RWPE1 (cell line): ENCODE data around the gene TBX5.

Experiments
- CTCF ChIA-PET: fragments of 350-600 bp; sonication (Branson Sonifier 250); formaldehyde crosslinking; extraction: SDS; loops from one replicate; lab custom pipeline; 2021; lab: Yijun Ruan, JAX
- POLR2A ChIA-PET: fragments of 400-600 bp; formaldehyde crosslinking; extraction: SDS; loops from one replicate; lab custom pipeline; 2020; ENCODE audit warnings: antibody characterized with exemption; ENCODE audit not compliant: low non-redundant PET; lab: Yijun Ruan, JAX
- DNase-seq: peaks from one replicate; pipeline ENCODE4 v3.0.0; 2012; ENCODE audit warnings: low spot score
- H3K27ac ChIP-seq: fragments of 450-650 bp; 2 replicates; pipeline ENCODE4 v1.5.1; 2017
- CTCF ChIP-seq: fragments of 450-650 bp; conservative IDR thresholded peaks from 2 replicates; pipeline ENCODE4 v1.5.1; 2017; ENCODE audit warnings: low read depth, mild to moderate bottlenecking

The TBX5 gene

GRCh38 chr12:114344831-114345230 is 61.1 kb downstream of the TBX5 start:
- ChIA-PET CTCF (interaction anchor here (0.7 kb wide), 2 partner anchors 45 to 949 kb away, joined by 3 to 6 read pairs; no protein-coding TSS in a partner anchor), POLR2A (no interaction called here)
- no peak for DNase-seq
- H3K27ac ChIP-seq: no peak overlapping the region
- TF ChIP-seq CTCF: no peak

- ChIA-PET POLR2A (no interaction called here), CTCF (interaction anchor here (0.7 kb wide), 1 partner anchor 950 kb away, joined by 3 read pairs; no protein-coding TSS in a partner anchor)
- DNase-seq: no peak
- TF ChIP-seq CTCF: no peak
- no peak overlapping the region for H3K27ac ChIP-seq
Observed at GRCh38 chr12:114344303-114344663, 61.7 kb downstream of the TBX5 start.

- no peak for DNase-seq
- TF ChIP-seq CTCF: no peak
- ChIA-PET POLR2A (no interaction called here), CTCF (interaction anchor here (0.6 kb wide), 2 partner anchors 21 to 76 kb away, joined by 3 read pairs; no protein-coding TSS in a partner anchor)
- no peak overlapping the region for H3K27ac ChIP-seq
Observed at GRCh38 chr12:114343585-114344302, 62.2 kb downstream of the TBX5 start.

- no peak overlapping the region for H3K27ac ChIP-seq
- no peak for DNase-seq
- ChIA-PET CTCF (no interaction called here), POLR2A (no interaction called here)
- no peak for TF ChIP-seq CTCF
Observed at GRCh38 chr12:114342656-114343055, 63.3 kb downstream of the TBX5 start.

GRCh38 chr12:114341635-114342034 is 64.3 kb downstream of the TBX5 start:
- ChIA-PET POLR2A (no interaction called here), CTCF (interaction anchor here (0.5 kb wide), 1 partner anchor 17 kb away, joined by 6 read pairs; no protein-coding TSS in a partner anchor)
- no peak overlapping the region for H3K27ac ChIP-seq
- DNase-seq: no peak
- TF ChIP-seq CTCF: no peak

GRCh38 chr12:114340231-114340630 is 65.7 kb downstream of the TBX5 start:
- TF ChIP-seq CTCF: no peak
- DNase-seq: no peak
- ChIA-PET POLR2A (no interaction called here), CTCF (no interaction called here)
- no peak overlapping the region for H3K27ac ChIP-seq
